ENCODE data around the gene PIGO.
A peak's percentile ranks its signal among the peaks of the same experiment; 100 is the strongest.

DNA sequence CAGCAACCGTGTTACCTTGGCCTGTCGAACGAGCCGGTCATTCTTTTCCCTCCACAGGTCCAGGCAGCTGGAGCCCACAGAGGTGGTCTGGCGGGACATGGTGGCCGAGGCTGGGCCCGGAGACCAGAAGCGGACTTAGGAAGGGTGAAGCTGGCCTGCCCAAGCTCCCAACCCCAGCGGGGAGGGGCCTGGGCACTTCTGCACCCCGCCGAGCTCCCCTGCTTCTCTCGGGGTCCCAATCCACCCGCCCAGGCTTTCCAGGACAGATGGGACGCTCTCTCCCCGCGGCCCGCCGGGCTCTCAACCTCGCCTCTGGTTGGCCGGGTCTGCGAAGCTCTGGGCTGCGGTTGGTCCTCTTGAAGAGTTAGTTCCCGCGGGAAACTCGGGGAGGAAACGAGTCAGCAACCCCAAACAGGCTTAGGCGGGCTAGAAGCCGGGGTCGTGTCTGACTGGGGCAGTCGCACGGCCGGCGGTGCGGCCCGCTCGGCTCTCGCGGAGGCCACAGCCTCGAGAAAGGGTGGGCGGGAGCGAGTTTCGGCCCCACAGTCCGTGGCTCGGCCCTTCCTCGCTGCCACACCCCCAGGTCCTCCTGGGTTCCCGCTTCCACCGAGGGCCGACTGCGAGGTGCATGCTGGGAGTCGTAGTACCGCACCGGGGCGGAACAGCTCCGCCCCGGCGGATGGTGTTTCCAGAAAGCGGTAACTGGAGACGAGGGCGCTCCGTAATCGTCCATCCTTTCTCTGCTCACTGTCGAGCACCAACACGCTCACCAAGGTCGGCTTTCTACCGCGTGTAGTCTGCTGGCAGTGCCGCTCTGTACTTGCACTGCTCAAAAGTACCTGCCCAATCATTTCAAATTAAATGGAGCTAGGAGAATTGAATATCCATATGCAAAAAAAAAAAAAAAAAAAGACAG lies 16.7 kb downstream of the PIGO start, which contains the start of gene FANCG:
- TF ChIP-seq POLR2AphosphoS5 (IDR thresholded peaks at IDR 0.05; ENCODE audit: low read depth): peak; percentile 87
- TF ChIP-seq, protein P1, sequence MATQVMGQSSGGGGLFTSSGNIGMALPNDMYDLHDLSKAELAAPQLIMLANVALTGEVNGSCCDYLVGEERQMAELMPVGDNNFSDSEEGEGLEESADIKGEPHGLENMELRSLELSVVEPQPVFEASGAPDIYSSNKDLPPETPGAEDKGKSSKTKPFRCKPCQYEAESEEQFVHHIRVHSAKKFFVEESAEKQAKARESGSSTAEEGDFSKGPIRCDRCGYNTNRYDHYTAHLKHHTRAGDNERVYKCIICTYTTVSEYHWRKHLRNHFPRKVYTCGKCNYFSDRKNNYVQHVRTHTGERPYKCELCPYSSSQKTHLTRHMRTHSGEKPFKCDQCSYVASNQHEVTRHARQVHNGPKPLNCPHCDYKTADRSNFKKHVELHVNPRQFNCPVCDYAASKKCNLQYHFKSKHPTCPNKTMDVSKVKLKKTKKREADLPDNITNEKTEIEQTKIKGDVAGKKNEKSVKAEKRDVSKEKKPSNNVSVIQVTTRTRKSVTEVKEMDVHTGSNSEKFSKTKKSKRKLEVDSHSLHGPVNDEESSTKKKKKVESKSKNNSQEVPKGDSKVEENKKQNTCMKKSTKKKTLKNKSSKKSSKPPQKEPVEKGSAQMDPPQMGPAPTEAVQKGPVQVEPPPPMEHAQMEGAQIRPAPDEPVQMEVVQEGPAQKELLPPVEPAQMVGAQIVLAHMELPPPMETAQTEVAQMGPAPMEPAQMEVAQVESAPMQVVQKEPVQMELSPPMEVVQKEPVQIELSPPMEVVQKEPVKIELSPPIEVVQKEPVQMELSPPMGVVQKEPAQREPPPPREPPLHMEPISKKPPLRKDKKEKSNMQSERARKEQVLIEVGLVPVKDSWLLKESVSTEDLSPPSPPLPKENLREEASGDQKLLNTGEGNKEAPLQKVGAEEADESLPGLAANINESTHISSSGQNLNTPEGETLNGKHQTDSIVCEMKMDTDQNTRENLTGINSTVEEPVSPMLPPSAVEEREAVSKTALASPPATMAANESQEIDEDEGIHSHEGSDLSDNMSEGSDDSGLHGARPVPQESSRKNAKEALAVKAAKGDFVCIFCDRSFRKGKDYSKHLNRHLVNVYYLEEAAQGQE (IDR thresholded peaks at IDR 0.05; ENCODE audit: unreplicated experiment): no peak
- TF ChIP-seq CREB1 (CRISPR knock-in tag; IDR thresholded peaks at IDR 0.05; ENCODE audit: low read depth): peak; percentile 28; the same call in 1 of the 2 replicates
- no peak for TF ChIP-seq JUNB (IDR thresholded peaks at IDR 0.05; ENCODE audit: unreplicated experiment)
- no peak for TF ChIP-seq EZH2phosphoT487 (IDR thresholded peaks at IDR 0.05; ENCODE audit: unreplicated experiment)
- no peak for TF ChIP-seq EZH2 (IDR thresholded peaks at IDR 0.05; ENCODE audit: low read depth, unreplicated experiment)

All from GM23338 (cell line).